HG03342 (cell line): ENCODE data around the gene PCDHGA6.
A peak's percentile ranks its signal among the peaks of the same experiment; 100 is the strongest.
"Not testable (repeated sequence)": the region's sequence is repeated elsewhere in the genome, so short reads cannot be mapped to it uniquely, and the experiment has no call there.

Experiments
- ATAC-seq: cut with Tn5 transposase; IDR thresholded peaks from one replicate; pipeline ENCODE4 v1.9.1; 2021; ENCODE audit warnings: mild to moderate bottlenecking, moderate library complexity; ENCODE audit not compliant: unreplicated experiment

The PCDHGA6 gene

DNA sequence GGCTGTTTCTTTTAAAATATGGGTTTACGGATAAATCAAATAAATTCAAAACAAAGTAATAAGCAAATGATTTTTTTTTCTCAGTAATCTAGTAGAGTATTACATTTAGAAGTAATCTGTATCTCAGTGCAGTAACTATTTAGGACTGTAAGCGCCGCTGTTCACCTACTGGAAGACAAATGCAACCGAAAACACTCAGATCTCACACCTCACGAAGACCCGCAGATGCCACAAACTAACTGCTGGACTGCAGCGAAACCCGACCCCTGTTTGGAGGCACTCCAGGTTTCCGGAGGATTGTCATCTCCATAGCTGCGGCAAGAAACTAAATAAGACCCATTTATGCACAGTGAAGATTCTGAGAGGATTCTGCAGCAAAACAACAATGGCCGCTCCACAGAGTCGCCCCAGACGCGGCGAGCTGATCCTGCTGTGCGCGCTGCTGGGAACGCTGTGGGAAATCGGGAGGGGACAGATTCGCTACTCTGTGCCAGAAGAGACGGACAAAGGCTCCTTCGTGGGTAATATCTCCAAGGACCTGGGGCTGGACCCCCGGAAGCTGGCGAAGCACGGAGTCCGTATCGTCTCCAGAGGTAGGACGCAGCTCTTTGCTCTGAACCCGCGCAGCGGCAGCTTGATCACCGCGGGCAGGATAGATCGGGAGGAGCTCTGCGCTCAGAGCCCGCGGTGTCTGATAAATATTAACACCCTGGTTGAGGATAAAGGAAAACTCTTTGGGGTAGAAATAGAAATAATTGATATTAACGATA is 18.9 kb downstream of the PCDHGA6 start, which contains the start of gene PCDHGA8:
TSS of gene PCDHGA8 (plus strand) at position 205 of the 770 bp plus-strand sequence. CDS start at position 386, 181 bp downstream.
- no peak for ATAC-seq

DNA sequence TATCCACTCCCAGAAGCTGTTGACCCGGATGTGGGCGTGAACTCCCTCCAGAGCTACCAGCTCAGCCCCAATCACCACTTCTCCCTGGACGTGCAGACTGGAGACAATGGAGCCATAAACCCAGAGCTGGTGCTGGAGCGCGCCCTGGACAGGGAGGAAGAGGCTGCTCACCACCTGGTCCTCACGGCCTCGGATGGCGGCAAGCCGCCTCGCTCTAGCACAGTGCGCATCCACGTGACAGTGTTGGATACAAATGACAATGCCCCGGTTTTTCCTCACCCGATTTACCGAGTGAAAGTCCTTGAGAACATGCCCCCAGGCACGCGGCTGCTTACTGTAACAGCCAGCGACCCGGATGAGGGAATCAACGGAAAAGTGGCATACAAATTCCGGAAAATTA is 19.6 kb downstream of the PCDHGA6 start:
- no peak for ATAC-seq

DNA sequence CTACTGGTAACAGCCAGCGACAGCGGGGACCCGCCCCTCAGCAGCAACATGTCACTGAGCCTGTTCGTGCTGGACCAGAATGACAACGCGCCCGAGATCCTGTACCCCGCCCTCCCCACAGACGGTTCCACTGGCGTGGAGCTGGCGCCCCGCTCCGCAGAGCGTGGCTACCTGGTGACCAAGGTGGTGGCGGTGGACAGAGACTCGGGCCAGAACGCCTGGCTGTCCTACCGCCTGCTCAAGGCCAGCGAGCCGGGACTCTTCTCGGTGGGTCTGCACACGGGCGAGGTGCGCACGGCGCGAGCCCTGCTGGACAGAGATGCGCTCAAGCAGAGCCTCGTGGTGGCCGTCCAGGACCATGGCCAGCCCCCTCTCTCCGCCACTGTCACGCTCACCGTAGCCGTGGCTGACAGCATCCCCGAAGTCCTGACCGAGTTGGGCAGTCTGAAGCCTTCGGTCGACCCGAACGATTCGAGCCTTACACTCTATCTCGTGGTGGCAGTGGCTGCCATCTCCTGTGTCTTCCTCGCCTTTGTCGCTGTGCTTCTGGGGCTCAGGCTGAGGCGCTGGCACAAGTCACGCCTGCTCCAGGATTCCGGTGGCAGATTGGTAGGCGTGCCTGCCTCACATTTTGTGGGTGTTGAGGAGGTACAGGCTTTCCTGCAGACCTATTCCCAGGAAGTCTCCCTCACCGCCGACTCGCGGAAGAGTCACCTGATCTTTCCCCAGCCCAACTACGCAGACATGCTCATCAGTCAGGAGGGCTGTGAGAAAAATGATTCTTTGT is 20.9 kb downstream of the PCDHGA6 start:
- not testable (repeated sequence) for ATAC-seq

DNA sequence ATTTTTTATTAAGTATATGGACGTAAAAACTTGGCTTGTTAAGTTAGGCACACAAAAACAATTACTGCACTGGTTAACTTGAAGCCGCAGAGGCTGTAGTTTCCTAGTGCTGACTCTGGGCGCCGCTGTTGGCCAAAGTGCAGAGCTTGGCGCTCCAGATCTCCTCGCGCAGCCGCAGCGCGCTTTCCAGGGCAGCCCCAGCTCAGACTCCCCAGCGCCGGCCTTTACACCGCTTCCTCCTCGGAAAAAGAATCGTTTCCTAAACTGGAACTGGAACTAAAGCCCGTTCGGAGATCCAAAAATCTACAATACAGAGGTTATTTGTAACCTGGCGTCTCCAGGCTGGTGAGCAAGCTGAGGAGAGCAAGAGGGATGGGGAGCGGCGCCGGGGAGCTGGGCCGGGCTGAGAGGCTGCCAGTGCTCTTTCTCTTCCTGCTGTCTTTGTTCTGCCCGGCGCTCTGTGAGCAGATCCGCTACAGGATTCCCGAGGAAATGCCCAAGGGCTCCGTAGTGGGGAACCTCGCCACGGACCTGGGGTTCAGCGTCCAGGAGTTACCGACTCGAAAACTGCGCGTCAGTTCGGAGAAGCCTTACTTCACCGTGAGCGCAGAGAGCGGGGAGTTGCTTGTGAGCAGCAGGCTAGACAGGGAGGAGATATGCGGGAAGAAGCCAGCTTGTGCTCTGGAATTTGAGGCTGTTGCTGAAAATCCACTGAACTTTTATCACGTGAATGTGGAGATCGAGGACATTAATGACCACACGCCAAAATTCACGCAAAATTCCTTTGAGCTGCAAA is 24.3 kb downstream of the PCDHGA6 start, which contains the start of gene PCDHGB5:
TSS of gene PCDHGB5 (plus strand) at position 192 of the 796 bp plus-strand sequence. CDS start at position 373, 181 bp downstream.
- ATAC-seq: peak; percentile 90

DNA sequence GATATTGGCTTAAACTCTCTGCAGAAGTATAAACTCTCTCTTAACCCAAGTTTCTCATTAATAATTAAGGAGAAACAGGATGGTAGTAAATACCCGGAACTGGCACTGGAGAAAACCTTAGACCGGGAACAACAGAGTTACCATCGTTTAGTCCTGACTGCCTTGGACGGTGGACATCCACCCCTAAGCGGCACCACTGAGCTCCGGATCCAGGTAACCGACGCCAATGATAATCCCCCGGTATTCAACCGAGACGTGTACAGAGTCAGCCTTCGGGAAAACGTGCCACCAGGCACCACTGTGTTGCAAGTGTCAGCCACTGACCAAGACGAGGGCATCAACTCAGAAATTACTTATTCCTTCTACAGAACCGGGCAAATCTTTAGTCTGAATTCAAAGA is 24.9 kb downstream of the PCDHGA6 start:
- no peak for ATAC-seq

DNA sequence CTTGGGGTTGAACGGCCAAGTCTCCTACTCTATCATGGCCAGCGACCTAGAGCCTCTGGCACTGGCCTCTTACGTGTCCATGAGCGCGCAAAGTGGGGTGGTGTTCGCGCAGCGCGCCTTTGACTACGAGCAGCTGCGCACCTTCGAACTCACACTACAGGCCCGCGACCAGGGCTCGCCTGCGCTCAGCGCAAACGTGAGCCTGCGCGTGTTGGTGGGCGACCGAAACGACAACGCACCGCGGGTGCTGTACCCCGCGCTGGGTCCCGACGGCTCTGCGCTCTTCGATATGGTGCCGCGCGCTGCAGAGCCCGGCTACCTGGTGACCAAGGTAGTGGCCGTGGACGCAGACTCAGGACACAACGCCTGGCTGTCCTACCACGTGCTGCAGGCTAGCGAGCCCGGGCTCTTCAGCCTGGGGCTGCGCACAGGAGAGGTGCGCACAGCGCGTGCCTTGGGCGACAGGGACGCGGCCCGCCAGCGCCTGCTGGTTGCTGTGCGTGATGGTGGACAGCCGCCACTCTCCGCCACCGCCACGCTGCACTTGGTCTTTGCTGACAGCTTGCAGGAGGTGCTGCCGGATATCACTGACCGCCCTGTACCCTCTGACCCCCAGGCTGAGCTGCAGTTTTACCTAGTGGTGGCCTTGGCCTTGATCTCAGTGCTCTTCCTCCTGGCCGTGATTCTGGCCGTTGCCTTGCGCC is 26.0 kb downstream of the PCDHGA6 start:
- ATAC-seq: no peak

DNA sequence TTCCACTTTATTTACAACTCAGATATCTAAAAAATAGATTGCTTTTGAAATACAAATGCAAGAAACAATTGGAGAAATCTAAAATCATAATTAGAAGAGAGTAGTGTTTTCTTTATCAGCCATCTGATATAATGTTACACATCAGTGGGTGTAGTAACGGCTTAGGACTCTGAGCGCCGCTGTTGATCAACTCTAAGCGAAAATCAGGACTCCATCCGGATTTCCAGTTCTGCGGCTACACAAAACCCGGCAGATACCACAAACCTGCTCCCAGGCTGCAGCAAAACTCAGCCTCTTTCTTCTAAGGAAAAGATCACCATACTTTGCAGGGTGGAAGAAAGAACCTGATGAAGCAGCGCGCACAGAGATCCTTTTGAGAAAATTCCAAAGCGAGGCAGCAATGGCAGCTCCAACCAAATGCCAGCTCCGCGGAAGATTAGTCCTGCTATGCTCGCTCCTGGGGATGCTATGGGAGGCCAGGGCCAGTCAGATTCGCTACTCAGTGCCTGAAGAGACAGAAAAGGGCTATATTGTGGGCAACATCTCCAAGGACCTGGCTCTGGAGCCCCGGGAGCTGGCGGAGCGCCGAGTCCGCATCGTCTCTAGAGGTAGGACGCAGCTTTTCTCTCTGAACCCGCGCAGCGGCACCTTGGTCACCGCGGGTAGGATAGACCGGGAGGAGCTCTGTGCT is 29.0 kb downstream of the PCDHGA6 start, which contains the start of gene PCDHGA9:
TSS of gene PCDHGA9 (plus strand) at position 226 of the 691 bp plus-strand sequence. CDS start at position 401, 175 bp downstream.
- ATAC-seq: no peak

DNA sequence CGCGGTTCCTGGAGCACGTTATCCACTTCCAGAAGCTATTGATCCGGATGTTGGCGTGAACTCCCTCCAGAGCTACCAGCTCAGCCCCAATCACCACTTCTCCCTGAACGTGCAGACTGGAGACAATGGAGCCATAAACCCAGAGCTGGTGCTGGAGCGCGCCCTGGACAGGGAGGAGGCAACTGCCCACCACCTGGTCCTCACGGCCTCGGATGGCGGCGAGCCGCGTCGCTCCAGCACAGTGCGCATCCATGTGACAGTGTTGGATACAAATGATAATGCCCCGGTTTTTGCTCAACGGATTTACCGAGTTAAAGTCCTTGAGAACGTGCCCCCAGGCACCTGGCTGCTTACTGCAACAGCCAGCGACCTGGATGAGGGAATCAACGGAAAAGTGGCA is 29.7 kb downstream of the PCDHGA6 start:
- no peak for ATAC-seq

DNA sequence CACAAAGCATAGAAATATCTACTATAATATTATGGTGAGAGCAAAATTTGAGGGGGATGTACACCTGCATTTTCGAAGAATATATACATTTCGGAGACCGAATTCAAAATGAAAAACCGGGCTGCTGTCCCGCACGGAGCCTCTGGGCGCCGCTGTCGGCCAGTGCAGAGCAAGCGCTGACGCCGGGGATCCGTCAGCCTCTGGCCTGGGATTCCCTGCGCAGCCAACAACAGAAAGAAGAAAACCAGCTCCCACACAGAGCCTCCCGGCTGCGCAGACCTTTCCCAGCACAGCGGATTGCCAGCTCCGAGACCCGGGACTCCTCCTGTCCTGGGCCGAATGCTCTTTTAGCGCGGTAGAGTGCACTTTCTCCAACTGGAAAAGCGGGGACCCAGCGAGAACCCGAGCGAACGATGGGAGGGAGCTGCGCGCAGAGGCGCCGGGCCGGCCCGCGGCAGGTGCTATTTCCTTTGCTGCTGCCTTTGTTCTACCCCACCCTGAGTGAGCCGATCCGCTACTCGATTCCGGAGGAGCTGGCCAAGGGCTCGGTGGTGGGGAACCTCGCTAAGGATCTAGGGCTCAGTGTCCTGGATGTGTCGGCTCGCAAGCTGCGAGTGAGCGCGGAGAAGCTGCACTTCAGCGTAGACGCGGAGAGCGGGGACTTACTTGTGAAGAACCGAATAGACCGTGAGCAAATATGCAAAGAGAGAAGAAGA is 34.3 kb downstream of the PCDHGA6 start, which contains the start of gene PCDHGB6:
TSS of gene PCDHGB6 (plus strand) at position 232 of the 716 bp plus-strand sequence. CDS start at position 414, 182 bp downstream.
- peak; percentile 82 for ATAC-seq

DNA sequence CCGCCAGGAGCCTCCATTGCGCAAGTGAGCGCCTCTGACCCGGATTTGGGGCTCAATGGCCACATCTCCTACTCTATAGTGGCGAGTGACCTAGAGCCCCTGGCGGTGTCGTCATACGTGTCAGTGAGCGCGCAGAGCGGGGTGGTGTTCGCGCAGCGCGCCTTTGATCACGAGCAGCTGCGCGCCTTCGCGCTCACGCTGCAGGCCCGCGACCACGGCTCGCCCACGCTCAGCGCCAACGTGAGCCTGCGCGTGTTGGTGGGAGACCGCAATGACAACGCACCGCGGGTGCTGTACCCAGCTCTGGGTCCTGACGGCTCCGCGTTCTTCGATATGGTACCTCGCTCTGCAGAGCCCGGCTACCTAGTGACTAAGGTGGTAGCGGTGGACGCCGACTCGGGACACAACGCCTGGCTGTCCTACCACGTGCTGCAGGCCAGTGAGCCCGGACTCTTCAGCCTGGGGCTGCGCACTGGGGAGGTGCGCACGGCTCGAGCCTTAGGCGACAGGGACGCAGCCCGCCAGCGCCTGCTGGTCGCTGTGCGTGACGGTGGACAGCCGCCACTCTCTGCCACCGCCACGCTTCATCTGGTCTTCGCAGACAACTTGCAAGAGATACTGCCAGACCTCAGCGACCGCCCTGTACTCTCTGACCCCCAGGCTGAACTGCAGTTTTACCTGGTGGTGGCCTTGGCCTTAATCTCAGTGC is 36.1 kb downstream of the PCDHGA6 start:
- no peak for ATAC-seq

DNA sequence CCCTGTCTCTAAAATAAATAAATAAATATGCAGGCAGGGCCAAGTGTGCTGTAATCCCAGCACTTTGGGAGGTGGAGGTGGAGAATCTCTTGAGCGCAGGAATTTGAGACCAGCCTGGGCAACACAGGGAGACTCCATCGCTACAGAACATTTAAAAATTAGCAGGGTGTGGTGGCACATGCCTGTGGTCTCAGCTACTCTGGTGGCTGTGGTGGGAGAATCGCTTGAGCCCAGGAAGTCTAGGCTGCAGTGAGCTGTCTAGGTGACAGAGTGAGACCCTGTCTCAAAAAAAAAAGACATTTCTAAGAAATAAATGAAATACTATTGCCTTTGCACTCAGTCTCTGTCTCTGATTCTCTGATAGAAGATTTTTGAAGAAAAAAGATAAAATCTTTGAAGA is 37.9 kb downstream of the PCDHGA6 start:
- no peak for ATAC-seq

DNA sequence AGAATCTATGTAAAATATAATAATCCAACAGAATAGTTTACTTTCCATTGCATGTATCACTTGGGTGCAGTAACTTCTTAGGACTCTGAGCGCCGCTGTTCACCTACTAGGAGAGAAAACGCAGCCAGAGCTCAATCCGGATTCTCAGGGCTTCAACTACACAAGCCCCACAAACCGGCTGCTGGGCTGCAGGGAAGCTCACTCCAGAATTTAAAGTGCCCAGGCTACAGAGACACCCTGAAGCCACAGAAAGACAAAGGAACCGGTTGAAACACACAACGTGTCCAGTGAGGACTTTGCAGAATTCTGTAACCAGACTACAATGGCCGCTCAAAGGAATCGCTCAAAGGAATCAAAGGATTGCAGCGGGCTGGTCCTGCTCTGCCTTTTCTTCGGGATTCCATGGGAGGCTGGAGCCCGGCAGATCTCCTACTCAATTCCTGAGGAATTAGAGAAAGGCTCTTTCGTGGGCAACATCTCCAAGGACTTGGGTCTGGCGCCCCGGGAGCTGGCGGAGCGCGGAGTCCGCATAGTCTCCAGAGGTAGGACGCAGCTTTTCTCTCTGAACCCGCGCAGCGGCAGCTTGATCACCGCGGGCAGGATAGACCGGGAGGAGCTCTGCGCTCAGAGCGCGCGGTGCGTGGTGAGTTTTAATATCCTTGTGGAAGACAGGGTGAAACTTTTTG is 39.3 kb downstream of the PCDHGA6 start, which contains the start of gene PCDHGA10:
TSS of gene PCDHGA10 (plus strand) at position 134 of the 686 bp plus-strand sequence. CDS start at position 323, 189 bp downstream.
- ATAC-seq: peak; percentile 83

DNA sequence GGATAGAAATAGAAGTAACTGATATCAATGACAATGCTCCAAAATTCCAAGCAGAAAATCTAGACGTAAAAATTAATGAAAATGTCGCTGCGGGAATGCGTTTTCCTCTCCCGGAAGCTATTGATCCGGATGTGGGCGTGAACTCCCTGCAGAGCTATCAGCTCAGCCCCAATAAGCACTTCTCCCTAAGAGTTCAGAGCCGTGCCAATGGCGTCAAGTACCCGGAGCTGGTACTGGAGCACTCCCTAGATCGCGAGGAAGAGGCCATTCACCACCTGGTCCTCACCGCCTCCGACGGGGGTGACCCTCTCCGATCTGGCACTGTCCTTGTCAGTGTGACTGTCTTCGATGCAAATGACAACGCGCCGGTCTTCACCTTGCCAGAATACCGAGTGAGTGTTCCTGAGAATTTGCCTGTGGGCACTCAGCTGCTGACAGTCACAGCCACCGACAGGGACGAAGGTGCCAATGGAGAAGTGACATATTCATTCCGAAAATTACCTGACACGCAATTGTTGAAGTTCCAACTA is 39.9 kb downstream of the PCDHGA6 start:
- ATAC-seq: no peak

DNA sequence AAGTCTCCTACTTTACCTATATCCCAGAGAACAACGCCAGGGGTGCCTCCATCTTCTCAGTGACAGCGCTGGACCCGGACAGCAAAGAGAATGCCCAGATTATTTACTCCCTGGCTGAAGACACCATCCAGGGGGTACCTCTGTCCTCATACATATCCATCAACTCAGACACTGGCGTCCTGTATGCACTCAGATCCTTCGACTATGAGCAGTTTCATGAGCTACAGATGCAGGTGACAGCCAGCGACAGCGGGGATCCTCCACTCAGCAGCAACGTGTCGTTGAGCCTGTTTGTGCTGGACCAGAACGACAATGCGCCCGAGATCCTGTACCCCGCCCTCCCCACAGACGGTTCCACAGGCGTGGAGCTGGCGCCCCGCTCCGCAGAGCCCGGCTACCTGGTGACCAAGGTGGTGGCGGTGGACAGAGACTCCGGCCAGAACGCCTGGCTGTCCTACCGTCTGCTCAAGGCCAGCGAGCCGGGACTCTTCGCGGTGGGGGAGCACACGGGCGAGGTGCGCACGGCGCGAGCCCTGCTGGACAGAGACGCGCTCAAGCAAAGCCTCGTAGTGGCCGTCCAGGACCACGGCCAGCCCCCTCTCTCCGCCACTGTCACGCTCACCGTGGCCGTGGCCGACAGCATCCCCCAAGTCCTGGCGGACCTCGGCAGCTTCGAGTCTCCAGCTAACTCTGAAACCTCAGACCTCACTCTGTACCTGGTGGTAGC is 41.0 kb downstream of the PCDHGA6 start:
- ATAC-seq: not testable (repeated sequence)

DNA sequence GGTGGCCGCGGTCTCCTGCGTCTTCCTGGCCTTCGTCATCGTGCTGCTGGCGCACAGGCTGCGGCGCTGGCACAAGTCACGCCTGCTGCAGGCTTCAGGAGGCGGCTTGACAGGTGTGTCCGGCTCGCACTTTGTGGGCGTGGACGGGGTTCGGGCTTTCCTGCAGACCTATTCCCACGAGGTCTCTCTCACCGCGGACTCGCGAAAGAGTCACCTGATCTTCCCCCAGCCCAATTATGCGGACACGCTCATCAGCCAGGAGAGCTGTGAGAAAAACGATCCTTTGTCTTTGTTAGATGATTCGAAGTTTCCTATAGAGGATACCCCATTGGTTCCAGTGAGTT is 41.6 kb downstream of the PCDHGA6 start:
- not testable (repeated sequence) for ATAC-seq

DNA sequence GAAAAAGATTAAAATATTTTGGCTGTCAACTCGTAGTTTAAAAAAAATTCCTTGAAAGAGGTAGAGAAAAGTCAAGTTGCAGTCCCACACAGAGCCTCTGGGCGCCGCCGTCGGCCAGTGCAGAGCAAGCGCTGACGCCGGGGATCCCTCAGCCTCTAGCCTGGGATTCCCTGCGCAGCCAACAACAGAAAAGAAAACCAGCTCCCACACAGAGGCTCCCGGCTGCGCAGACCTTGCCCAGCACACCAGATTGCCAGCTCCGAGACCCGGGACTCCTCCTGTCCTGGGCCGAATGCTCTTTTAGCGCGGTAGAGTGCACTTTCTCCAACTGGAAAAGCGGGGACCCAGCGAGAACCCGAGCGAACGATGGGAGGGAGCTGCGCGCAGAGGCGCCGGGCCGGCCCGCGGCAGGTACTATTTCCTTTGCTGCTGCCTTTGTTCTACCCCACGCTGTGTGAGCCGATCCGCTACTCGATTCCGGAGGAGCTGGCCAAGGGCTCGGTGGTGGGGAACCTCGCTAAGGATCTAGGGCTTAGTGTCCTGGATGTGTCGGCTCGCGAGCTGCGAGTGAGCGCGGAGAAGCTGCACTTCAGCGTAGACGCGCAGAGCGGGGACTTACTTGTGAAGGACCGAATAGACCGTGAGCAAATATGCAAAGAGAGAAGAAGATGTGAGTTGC is 43.9 kb downstream of the PCDHGA6 start, which contains the start of gene PCDHGB7:
TSS of gene PCDHGB7 (plus strand) at position 184 of the 679 bp plus-strand sequence. CDS start at position 367, 183 bp downstream.
- ATAC-seq: peak; percentile 74
